ENCODE results near the gene ZGLP1. TPM values are rescaled to one million over a fixed set of nuclear protein-coding genes. Genes with fewer than 3 reads are reported as not detected.

Gene ZGLP1
- total RNA-seq, 1 donor from 2014 or later = 8.2 TPM

- no peaks in the 10 kb centered on the region for H3K9me3 Mint-ChIP-seq (ENCODE audit: unreplicated experiment)
- no peak overlapping the region for H3K4me3 Mint-ChIP-seq (ENCODE audit: unreplicated experiment)
- H3K36me3 Mint-ChIP-seq (ENCODE audit: low read depth, unreplicated experiment) = peaks cover 24% of the 10 kb centered on the region
- H3K27ac Mint-ChIP-seq (ENCODE audit: unreplicated experiment) = no peak overlapping the region
- no peak for DNase-seq (ENCODE audit: low spot score)
- H3K4me1 Mint-ChIP-seq (ENCODE audit: unreplicated experiment) = peaks cover 6% of the 10 kb centered on the region
- H3K27me3 Mint-ChIP-seq (ENCODE audit: unreplicated experiment) = peaks cover 12% of the 10 kb centered on the region
- TF ChIP-seq CTCF (IDR thresholded peaks at IDR 0.05; ENCODE audit: unreplicated experiment) = no peak
These were observed 9.4 kb upstream of the ZGLP1 start for GRCh38 chr19:10318807-10319682.

- H3K36me3 Mint-ChIP-seq (ENCODE audit: low read depth, unreplicated experiment) = peaks cover 21% of the 10 kb centered on the region
- TF ChIP-seq CTCF (IDR thresholded peaks at IDR 0.05; ENCODE audit: unreplicated experiment) = no peak
- no peaks in the 10 kb centered on the region for H3K9me3 Mint-ChIP-seq (ENCODE audit: unreplicated experiment)
- H3K27ac Mint-ChIP-seq (ENCODE audit: unreplicated experiment) = no peak overlapping the region
- H3K27me3 Mint-ChIP-seq (ENCODE audit: unreplicated experiment) = peaks cover 13% of the 10 kb centered on the region
- H3K4me1 Mint-ChIP-seq (ENCODE audit: unreplicated experiment) = peaks cover 6% of the 10 kb centered on the region
- H3K4me3 Mint-ChIP-seq (ENCODE audit: unreplicated experiment) = no peak overlapping the region
- DNase-seq (ENCODE audit: low spot score) = no peak
These were observed 8.3 kb upstream of the ZGLP1 start for GRCh38 chr19:10317857-10318462.

GRCh38 chr19:10317045-10317856 is 7.6 kb upstream of the ZGLP1 start:
- no peak overlapping the region for H3K27ac Mint-ChIP-seq (ENCODE audit: unreplicated experiment)

GRCh38 chr19:10316229-10317044 is 6.8 kb upstream of the ZGLP1 start:
- DNase-seq (ENCODE audit: low spot score) = no peak
- H3K27me3 Mint-ChIP-seq (ENCODE audit: unreplicated experiment) = peaks cover 8% of the 10 kb centered on the region
- H3K4me1 Mint-ChIP-seq (ENCODE audit: unreplicated experiment) = peaks cover 6% of the 10 kb centered on the region
- H3K4me3 Mint-ChIP-seq (ENCODE audit: unreplicated experiment) = peak overlapping the region; percentile 94
- no peak for TF ChIP-seq CTCF (IDR thresholded peaks at IDR 0.05; ENCODE audit: unreplicated experiment)
- no peaks in the 10 kb centered on the region for H3K9me3 Mint-ChIP-seq (ENCODE audit: unreplicated experiment)
- H3K27ac Mint-ChIP-seq (ENCODE audit: unreplicated experiment) = no peak overlapping the region
- peaks cover 14% of the 10 kb centered on the region for H3K36me3 Mint-ChIP-seq (ENCODE audit: low read depth, unreplicated experiment)

More at GRCh38 chr19:10317045-10317856, 7.6 kb upstream of the ZGLP1 start:
- H3K4me3 Mint-ChIP-seq (ENCODE audit: unreplicated experiment) = no peak overlapping the region
- TF ChIP-seq CTCF (IDR thresholded peaks at IDR 0.05; ENCODE audit: unreplicated experiment) = no peak
- H3K36me3 Mint-ChIP-seq (ENCODE audit: low read depth, unreplicated experiment) = peaks cover 20% of the 10 kb centered on the region
- peaks cover 6% of the 10 kb centered on the region for H3K4me1 Mint-ChIP-seq (ENCODE audit: unreplicated experiment)
- no peaks in the 10 kb centered on the region for H3K9me3 Mint-ChIP-seq (ENCODE audit: unreplicated experiment)
- H3K27me3 Mint-ChIP-seq (ENCODE audit: unreplicated experiment) = peaks cover 13% of the 10 kb centered on the region
- no peak for DNase-seq (ENCODE audit: low spot score)

Measured in endothelial cell (in vitro differentiated cells).